Thyroid gland (tissue), 4 donors: ENCODE data around the gene PTPRN2. TPM values are rescaled to one million over a fixed set of nuclear protein-coding genes. Genes with fewer than 3 reads are reported as not detected.

Source experiments
- DNase-seq, 2 donors: peaks; one replicate each; pipeline ENCODE4 v3.0.0-alpha.2; 2019
- H3K27ac ChIP-seq, 3 donors: fragments of 200-600 bp; sonication (generic); 1 replicate in 2 of 3; 2 replicates in 1 of 3; pipeline ENCODE4 v1.5.1; 2016 to 2019; ENCODE audit warnings: mild to moderate bottlenecking in 1 of 3, moderate library complexity in 1 of 3
- H3K27me3 ChIP-seq: fragments of 200-600 bp; sonication (generic); one replicate; pipeline ENCODE4 v1.5.1; 2019
- H3K36me3 ChIP-seq, 2 donors: fragments of 200-600 bp; sonication (generic); one replicate each; pipeline ENCODE4 v1.5.1; 2016 to 2019
- H3K4me1 ChIP-seq, 2 donors: fragments of 200-600 bp; sonication (generic); one replicate each; pipeline ENCODE4 v1.5.1; 2017 to 2019
- H3K4me3 ChIP-seq, 3 donors: fragments of 200-600 bp; sonication (generic); replicated peaks in 1 of 3; 1 replicate in 2 of 3; 2 replicates in 1 of 3; pipeline ENCODE4 v1.5.1; 2016; ENCODE audit warnings: mild to moderate bottlenecking in 1 of 3
- H3K9me3 ChIP-seq: fragments of 200-600 bp; sonication (generic); one replicate; pipeline ENCODE4 v1.5.1; 2017
- POLR2A ChIP-seq, 2 donors: fragments of 450-650 bp; IDR thresholded peaks; one replicate each; pipeline ENCODE4 v1.6.1; 2017; ENCODE audit warnings: antibody characterized with exemption in 2 of 2, mild to moderate bottlenecking in 2 of 2, moderate library complexity in 1 of 2
- WGBS, 2 donors: methylation state at CpG; one replicate each; pipeline ENCODE4 v1.1.5; 2017; 5-methylcytosine and 5-hydroxymethylcytosine counted together
- intact Hi-C: fragments of 100-400 bp; cut with DNase I; formaldehyde crosslinking; loops from one replicate; pipeline ENCODE4 v1.15.1; 2023
- total RNA-seq, 4 donors: library from RNA; depleted of rRNA; stranded (reverse); fragments of >200 nt; gene quantifications; one replicate each; pipeline ENCODE4 v1.2.3, GENCODE V29; 2016
- TF ChIP-seq, protein P1 (sequence below), 6 experiments: fragments of 200-600 bp in 3 of 6; fragments of 450-650 bp in 3 of 6; sonication (generic) in 3 of 6; IDR thresholded peaks; one replicate each; pipeline ENCODE4 v1.5.1; 2016 to 2019; ENCODE audit warnings: antibody characterized with exemption in 6 of 6, mild to moderate bottlenecking in 2 of 6, inconsistent platforms in 1 of 6, moderate library complexity in 1 of 6

The PTPRN2 gene
- total RNA-seq, 4 donors from 2014 or later: 4.2 to 9.9 (median 7.7) TPM

- intact Hi-C loops: no loop called here
- no peaks in the 10 kb centered on the region for H3K9me3 ChIP-seq
- TF ChIP-seq POLR2A (IDR thresholded peaks at IDR 0.05): no peak
- TF ChIP-seq, protein P1, sequence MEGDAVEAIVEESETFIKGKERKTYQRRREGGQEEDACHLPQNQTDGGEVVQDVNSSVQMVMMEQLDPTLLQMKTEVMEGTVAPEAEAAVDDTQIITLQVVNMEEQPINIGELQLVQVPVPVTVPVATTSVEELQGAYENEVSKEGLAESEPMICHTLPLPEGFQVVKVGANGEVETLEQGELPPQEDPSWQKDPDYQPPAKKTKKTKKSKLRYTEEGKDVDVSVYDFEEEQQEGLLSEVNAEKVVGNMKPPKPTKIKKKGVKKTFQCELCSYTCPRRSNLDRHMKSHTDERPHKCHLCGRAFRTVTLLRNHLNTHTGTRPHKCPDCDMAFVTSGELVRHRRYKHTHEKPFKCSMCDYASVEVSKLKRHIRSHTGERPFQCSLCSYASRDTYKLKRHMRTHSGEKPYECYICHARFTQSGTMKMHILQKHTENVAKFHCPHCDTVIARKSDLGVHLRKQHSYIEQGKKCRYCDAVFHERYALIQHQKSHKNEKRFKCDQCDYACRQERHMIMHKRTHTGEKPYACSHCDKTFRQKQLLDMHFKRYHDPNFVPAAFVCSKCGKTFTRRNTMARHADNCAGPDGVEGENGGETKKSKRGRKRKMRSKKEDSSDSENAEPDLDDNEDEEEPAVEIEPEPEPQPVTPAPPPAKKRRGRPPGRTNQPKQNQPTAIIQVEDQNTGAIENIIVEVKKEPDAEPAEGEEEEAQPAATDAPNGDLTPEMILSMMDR (IDR thresholded peaks at IDR 0.05): no peak
- DNase-seq: no peak
- 77 to 81% methylated on average over 6 of the region's 6 CpGs for WGBS, 2 donors
- no peak overlapping the region for H3K27ac ChIP-seq
- no peaks in the 10 kb centered on the region for H3K27me3 ChIP-seq
- no peak overlapping the region for H3K4me3 ChIP-seq
- no peaks in the 10 kb centered on the region for H3K36me3 ChIP-seq
- H3K4me1 ChIP-seq: no peaks in the 10 kb centered on the region
These were observed 698.1 kb downstream of the PTPRN2 start for GRCh38 chr7:157889480-157889879.

- Histone ChIP-seq H3K4me3 (no peak overlapping the region), H3K27ac (no peak overlapping the region), H3K9me3 (no peaks in the 10 kb centered on the region), H3K4me1 (no peaks in the 10 kb centered on the region), H3K36me3 (no peaks in the 10 kb centered on the region), H3K27me3 (no peaks in the 10 kb centered on the region)
- no peak for TF ChIP-seq POLR2A (IDR thresholded peaks at IDR 0.05)
- TF ChIP-seq, protein P1 (IDR thresholded peaks at IDR 0.05): no peak
- WGBS, 2 donors: 81% methylated on average over 11 of the region's 11 CpGs
- DNase-seq: no peak
- intact Hi-C loops: no loop called here
These were observed 699.0 kb downstream of the PTPRN2 start for GRCh38 chr7:157888579-157888978.

- Histone ChIP-seq H3K4me1 (no peaks in the 10 kb centered on the region), H3K27ac (no peak overlapping the region), H3K36me3 (no peaks in the 10 kb centered on the region), H3K27me3 (no peaks in the 10 kb centered on the region), H3K4me3 (no peak overlapping the region), H3K9me3 (no peaks in the 10 kb centered on the region)
- 66 to 80% methylated on average over 5 of the region's 6 CpGs for WGBS, 2 donors
- TF ChIP-seq, protein P1 (IDR thresholded peaks at IDR 0.05): no peak
- no peak for TF ChIP-seq POLR2A (IDR thresholded peaks at IDR 0.05)
- DNase-seq: no peak
- intact Hi-C loops: no loop called here
These were observed 700.2 kb downstream of the PTPRN2 start for GRCh38 chr7:157887400-157887799.

GRCh38 chr7:157886711-157887110 lies 700.9 kb downstream of the PTPRN2 start:
- 71 to 82% methylated on average over 4 to 7 of the region's 11 CpGs for WGBS, 2 donors
- no peak overlapping the region for H3K4me3 ChIP-seq
- no peaks in the 10 kb centered on the region for H3K9me3 ChIP-seq
- no peak for DNase-seq
- H3K36me3 ChIP-seq: no peaks in the 10 kb centered on the region
- TF ChIP-seq, protein P1 (IDR thresholded peaks at IDR 0.05): no peak
- no peak for TF ChIP-seq POLR2A (IDR thresholded peaks at IDR 0.05)
- no peaks in the 10 kb centered on the region for H3K4me1 ChIP-seq
- intact Hi-C loops: no loop called here
- H3K27me3 ChIP-seq: no peaks in the 10 kb centered on the region
- no peak overlapping the region for H3K27ac ChIP-seq

DNA sequence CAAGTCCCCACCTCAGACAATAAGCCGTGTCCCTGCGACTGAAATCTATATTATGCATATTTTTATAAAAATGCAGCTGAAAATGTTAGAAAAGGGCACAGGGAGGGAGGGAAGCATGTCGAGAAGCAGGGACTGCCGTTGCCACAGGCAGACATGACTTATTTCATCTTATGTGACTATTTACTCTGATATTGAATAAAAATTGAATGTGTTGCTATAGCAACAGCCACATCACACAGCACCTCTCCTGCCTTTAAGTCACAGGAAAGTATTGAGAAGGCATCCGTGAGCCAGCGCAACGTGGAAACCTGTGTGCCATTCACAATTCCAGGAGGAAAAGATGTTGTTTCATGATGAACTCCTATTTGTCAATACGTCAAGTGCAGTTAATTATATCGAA lies 701.4 kb downstream of the PTPRN2 start:
- no peak overlapping the region for H3K4me3 ChIP-seq
- H3K36me3 ChIP-seq: no peaks in the 10 kb centered on the region
- H3K9me3 ChIP-seq: no peaks in the 10 kb centered on the region
- WGBS, 2 donors: 84 to 86% methylated on average over 9 of the region's 9 CpGs
- TF ChIP-seq, protein P1 (IDR thresholded peaks at IDR 0.05): no peak
- TF ChIP-seq POLR2A (IDR thresholded peaks at IDR 0.05): no peak
- H3K4me1 ChIP-seq: no peaks in the 10 kb centered on the region
- intact Hi-C loops: no loop called here
- no peak overlapping the region for H3K27ac ChIP-seq
- DNase-seq: no peak
- no peaks in the 10 kb centered on the region for H3K27me3 ChIP-seq
